Measurements from ENCODE around the gene ACTG1.

DNA sequence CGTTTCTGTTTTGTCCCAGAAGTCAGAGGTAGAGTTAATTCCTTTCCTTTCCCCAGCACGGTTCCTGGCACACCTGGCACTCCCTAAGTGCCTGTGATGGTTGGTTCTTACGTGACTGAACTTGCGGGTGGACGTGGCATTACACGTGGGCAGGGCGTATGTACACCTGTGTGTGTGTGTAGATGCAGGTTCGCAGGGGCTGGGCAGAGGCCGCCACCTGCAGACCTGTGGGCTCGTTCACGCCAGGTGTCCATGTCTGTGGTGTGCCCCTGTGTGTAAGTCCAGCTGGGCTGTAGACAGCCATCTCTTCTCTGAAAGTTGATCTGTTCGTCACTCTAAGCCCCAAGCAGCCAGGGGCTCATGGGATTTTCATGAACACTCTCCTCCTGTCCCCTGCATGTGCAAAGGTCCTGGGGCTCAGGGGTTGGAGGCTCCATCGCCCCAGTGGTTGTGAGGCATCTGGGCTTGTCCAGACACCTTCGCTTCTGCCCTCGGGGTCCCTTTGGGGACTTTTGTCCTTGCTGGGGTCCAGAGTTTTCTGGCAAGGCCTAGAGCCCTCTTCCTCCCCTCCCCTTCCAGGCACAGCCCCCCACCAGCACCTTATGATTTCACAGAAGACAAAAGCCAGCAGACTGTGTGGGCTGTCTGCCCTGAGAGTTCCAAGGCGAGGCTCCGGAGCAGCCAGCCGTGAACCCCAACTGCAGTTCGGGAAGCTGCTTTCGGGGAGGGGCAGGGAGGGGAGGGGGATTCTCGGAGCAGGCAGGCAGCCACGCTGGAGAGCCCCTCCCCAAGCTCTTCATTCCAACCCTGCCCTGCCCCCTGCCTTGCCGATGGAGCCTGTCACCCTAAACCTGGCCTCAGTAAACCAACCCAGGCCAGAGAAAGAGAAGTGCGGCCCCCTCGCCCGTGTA lies 10.1 kb upstream of the ACTG1 start:
- TF ChIP-seq, protein P1, sequence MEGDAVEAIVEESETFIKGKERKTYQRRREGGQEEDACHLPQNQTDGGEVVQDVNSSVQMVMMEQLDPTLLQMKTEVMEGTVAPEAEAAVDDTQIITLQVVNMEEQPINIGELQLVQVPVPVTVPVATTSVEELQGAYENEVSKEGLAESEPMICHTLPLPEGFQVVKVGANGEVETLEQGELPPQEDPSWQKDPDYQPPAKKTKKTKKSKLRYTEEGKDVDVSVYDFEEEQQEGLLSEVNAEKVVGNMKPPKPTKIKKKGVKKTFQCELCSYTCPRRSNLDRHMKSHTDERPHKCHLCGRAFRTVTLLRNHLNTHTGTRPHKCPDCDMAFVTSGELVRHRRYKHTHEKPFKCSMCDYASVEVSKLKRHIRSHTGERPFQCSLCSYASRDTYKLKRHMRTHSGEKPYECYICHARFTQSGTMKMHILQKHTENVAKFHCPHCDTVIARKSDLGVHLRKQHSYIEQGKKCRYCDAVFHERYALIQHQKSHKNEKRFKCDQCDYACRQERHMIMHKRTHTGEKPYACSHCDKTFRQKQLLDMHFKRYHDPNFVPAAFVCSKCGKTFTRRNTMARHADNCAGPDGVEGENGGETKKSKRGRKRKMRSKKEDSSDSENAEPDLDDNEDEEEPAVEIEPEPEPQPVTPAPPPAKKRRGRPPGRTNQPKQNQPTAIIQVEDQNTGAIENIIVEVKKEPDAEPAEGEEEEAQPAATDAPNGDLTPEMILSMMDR (IDR thresholded peaks at IDR 0.05): no peak
- no peak for TF ChIP-seq POLR2A (IDR thresholded peaks at IDR 0.05)

Measured in Peyer's patch (tissue), 4 donors.